CD4-positive, alpha-beta T cell treated with Interleukin-12 subunit alpha and Interleukin-12 subunit beta, for 1 hour (primary cell): ENCODE measurements around the gene KLF11.

Experiments used
- DNase-seq: peaks from one replicate; pipeline ENCODE4 v3.0.0-alpha.2; 2020

Gene KLF11

DNA sequence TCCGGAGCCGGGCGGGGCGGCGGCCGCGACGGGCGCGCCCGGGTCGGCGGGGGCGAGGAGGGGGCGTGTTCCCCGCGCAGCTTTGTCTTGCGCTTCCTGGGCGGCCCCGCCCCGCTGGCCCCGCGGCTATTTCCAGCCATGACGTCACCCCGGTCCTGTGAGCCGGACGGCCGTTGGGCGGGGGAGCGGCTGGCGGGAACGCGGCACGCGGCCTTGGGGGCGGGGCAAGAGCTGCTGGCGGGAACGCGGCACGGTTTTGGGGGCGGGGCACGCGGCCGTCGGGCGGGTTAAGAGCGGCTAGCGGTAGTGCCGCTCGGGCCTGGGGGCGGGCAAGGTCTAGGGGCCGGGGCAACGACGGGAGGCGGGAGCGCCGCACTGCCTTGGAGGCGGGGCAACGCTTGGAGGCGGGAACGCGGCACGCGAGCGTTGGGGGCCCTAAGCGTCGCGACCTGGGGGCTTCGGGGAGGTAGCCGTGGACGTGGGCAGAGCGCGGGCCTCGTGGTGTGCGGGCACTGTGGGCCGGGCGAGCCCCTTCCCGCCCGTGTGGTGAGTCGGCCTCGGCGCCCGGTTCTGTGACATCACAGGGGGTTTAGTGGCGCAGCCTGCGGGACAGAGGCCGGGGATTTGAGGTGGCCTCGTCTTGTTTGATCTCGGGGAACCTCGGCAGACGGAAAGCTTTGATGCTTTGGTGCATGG lies 704 bp downstream of the KLF11 start:
- peak; percentile 98 for DNase-seq

DNA sequence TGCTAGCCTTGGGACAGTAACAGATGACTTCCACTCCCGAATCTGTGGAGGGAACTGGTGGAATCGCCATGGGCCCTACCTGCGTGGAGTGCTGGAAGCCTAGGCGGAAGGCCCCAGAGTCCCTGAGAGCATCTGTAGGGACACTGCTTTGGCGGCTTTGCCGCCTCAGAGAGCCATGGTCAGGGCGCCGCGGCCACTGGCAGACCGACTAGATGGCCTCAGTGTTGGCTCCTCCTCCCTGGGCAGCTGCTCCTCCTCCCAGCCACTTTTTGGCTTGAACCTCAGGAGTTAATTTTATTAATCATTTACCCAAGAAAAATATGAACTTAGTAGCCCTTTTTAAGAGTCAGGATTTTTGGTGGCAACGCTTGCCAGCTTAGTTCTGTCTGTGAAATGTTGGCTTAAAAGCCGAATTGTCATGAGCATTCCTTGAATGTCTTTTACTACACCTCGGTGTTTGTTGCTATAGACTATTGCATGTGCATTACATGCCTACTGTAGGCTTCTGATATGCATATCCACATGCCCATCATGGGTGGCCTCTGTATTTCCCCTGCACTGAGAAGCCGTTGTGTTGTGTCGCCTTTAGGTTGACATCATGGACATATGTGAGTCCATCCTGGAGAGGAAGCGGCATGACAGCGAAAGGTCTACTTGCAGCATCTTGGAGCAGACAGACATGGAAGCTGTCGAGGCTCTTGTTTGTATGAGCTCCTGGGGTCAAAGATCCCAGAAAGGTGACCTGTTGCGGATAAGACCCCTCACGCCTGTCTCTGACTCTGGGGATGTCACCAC lies 2.4 kb downstream of the KLF11 start:
- no peak for DNase-seq

DNA sequence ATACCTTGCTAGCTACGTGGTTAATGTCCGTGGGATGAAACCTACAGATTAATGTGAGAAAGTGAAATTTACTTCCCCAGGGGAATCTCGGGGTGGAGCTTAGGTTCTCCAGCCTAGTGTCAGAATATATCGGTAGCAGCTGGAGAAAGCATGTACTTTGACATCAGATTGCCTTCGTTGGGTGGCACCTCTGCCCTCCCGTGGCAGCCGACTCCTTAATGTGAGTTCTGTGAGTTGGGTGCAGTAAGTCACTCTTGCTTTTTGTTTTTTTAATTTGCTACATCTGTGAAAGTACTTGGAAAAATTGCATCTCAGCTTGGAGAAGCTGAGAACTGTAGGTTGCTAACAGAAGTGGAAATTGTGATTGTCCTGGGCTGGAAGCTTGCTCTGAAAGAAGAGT lies 3.6 kb downstream of the KLF11 start:
- DNase-seq: no peak

GRCh38 chr2:10047616-10048500 lies 4.5 kb downstream of the KLF11 start:
- DNase-seq: no peak

DNA sequence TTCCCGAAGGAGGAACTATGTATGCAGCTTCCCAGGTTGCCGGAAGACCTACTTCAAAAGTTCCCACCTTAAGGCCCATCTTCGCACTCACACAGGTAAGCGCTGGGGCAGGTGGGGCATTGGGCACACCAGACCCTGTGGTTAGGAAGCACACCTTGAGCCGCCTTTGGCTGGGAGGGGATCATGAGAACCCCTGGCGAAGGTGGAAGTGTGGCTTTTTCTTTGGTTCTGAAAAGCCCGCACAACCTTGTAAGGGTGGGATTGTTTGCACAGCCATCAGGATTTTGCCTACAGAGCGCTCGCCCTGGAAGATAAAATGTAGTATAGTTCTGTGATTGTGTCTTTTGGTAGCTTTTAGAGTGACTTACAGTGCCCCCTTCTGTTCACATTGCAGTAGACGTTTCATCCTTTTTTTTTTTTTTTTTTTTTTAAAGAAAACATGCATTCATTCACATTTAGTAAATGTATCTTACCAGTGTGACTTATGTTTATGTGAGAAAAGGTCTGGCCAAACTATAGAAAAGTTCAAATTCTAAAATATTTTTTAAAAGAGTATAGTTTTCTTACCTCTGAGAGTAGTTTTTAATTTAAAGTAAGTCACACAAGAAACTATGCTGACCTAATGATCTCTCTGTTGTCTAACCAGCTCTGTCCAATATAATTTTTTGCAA lies 5.3 kb downstream of the KLF11 start:
- DNase-seq: peak; percentile 70

GRCh38 chr2:10052216-10052615 lies 8.9 kb downstream of the KLF11 start:
- no peak for DNase-seq

- DNase-seq: no peak
Measured at GRCh38 chr2:10053351-10053750, 10.0 kb downstream of the KLF11 start.

DNA sequence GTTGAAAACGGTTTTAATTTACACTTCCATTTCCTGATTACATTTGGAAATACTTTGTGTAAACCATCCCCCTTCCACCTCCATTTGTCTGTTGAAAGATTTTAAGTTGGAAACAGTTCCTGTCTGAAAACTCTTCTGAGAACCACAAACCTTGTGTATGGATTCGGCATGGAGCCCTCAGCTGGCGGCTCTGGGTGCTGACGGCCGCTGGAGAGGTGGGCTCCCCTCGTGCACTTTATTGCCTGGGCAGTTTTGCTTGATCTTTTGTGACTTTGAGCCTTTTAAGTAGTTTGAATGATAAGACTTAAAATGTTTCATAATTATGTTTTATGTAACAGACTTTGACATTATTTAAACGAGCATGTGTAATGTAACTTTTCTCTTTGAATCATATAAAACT lies 11.1 kb downstream of the KLF11 start:
- DNase-seq: no peak

- no peak for DNase-seq
Measured at GRCh38 chr2:10054976-10055375, 11.6 kb downstream of the KLF11 start.

DNA sequence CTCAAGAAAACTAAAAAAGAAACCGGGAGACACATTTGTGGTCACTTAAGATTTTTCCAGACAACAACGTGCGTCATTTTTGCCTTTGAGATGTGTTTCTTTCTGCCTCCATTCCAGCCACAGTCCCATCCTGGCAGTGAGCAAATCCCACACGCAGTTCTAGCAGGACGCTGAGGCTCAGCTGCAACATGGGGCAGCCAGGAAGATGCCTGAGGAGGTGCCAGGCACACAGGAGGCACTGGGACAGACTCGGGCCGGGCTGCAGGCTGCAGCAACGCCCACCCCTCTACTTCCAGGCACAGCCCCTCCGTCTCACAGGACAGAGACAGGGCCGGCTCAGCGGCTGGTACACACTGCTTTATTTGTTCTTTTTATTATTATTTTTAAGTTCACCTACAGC lies 13.1 kb downstream of the KLF11 start:
- no peak for DNase-seq

DNA sequence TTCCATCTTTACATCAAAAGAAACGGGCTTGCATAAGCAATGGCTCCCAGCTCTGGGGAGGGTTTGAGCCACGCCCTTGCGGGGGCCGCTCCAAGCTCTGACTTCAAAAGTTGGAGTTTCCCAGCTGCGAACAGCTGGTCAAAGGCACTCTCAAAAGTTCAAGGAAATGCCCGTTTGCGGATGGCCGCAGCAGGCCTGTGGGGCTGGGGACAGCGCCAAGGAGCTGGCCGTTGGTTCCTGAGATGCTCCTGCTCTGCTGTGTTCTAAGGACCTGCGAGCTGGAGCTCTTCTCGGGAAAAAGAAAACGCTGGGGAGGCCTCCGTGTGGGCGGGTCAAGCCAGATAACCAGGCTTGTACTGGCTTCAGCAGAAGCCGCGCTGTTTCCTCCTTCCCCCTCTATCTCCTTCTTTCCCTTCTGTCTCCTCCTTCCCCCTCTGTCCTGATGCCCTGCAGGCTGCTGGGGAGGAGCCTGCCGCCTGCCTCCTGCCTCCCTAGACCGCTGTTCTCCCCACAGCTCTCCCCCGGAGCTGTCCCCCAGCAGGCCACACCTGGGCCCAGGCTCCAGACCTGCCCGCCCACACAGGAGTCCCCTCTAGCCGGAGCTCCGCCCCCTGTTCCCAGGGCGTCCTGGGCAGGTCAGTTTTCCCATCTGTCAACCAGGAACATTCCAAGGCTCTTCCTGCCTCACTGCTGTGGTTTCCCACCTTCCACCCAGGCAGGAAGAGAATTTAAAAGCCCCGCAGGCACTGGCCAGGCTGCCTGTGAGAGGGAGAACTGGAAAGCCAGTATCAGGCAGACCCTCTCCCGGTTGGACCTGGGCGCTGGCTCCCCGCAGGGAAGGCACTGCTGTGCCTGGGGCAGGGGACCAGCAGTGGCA lies 14.1 kb downstream of the KLF11 start:
- DNase-seq: no peak

- no peak for DNase-seq
Measured at GRCh38 chr2:10058251-10059015, 15.1 kb downstream of the KLF11 start.

- DNase-seq: no peak
Measured at GRCh38 chr2:10059016-10059351, 15.6 kb downstream of the KLF11 start.

- no peak for DNase-seq
Measured at GRCh38 chr2:10059552-10060335, 16.4 kb downstream of the KLF11 start.

- no peak for DNase-seq
Measured at GRCh38 chr2:10061221-10061925, 18.0 kb downstream of the KLF11 start.

GRCh38 chr2:10062931-10063365 lies 19.6 kb downstream of the KLF11 start:
- DNase-seq: no peak

GRCh38 chr2:10063566-10063965 lies 20.2 kb downstream of the KLF11 start:
- no peak for DNase-seq

- DNase-seq: no peak
Measured at GRCh38 chr2:10064932-10065772, 21.8 kb downstream of the KLF11 start.

DNA sequence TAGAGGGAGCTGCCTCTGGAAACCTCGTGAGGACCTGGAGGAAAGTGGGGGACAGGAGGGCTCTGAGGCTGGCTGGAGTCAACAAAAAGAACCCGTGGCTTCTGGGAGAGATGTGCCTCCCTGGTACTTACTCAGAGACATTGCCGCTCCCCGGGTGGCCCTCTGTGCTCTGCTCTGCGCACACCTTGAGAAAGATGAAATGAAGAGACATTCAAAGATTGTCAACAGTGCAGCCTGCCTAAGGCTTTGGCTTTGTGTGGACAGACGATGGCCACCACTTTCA lies 22.4 kb downstream of the KLF11 start:
- DNase-seq: no peak
